Heart right ventricle (tissue), 16 donors: ENCODE measurements around the gene HEATR5B. TPM values are rescaled to one million over a fixed set of nuclear protein-coding genes. Genes with fewer than 3 reads are reported as not detected.

Source experiments
- ATAC-seq, 8 donors: fragments of 200-7000 bp; cut with Tn5 transposase; one replicate each; pipeline ENCODE4 v1.9.1; 2020; ENCODE audit warnings: mild to moderate bottlenecking in 8 of 8, moderate library complexity in 8 of 8, moderate number of reproducible peaks in 1 of 8
- DNase-seq, 2 donors: peaks; one replicate each; pipeline ENCODE4 v3.0.0-alpha.2; 2020
- H3K27ac ChIP-seq, 10 donors: fragments of 200-600 bp; sonication (generic) in 2 of 10; one replicate each; pipeline versions ENCODE4 v1.5.0 to v1.8.0; 2020 to 2022; ENCODE audit warnings: mild to moderate bottlenecking in 3 of 10
- H3K27me3 ChIP-seq, 7 donors: fragments of 200-600 bp; one replicate each; pipeline ENCODE4 v1.8.0; 2021 to 2022; ENCODE audit warnings: mild to moderate bottlenecking in 2 of 7
- H3K36me3 ChIP-seq, 9 donors: fragments of 200-600 bp; sonication (generic) in 1 of 9; one replicate each; pipeline versions ENCODE4 v1.5.0 to v1.8.0; 2020 to 2022; ENCODE audit warnings: mild to moderate bottlenecking in 2 of 9
- H3K4me1 ChIP-seq, 9 donors: fragments of 200-600 bp; sonication (generic) in 1 of 9; one replicate each; pipeline versions ENCODE4 v1.5.0 to v1.8.0; 2020 to 2022; ENCODE audit warnings: mild to moderate bottlenecking in 4 of 9
- H3K4me3 ChIP-seq, 10 donors: fragments of 200-600 bp; sonication (generic) in 2 of 10; one replicate each; pipeline versions ENCODE4 v1.5.0 to v1.8.0; 2020 to 2022; ENCODE audit warnings: mild to moderate bottlenecking in 7 of 10, moderate library complexity in 2 of 10
- H3K9me3 ChIP-seq, 11 donors: fragments of 200-600 bp in 10 of 11; sonication (generic) in 2 of 11; one replicate each; pipeline versions ENCODE4 v1.5.0 to v1.8.0; 2013 to 2022; ENCODE audit warnings: mild to moderate bottlenecking in 2 of 11, control low read depth in 1 of 11, moderate library complexity in 1 of 11
- CTCF ChIP-seq, 9 donors: fragments of 200-600 bp; sonication (generic) in 2 of 9; IDR thresholded peaks; one replicate each; pipeline versions ENCODE4 v1.5.0 to v1.8.0; 2021 to 2022; ENCODE audit warnings: antibody characterized with exemption in 9 of 9, mild to moderate bottlenecking in 5 of 9, moderate library complexity in 1 of 9
- WGBS, 2 donors: extraction: QIAGEN DNeasy Blood & Tissue Kit; methylation state at CpG; one replicate each; pipeline ENCODE4 v1.1.7; 2013; ENCODE audit warnings: inconsistent platforms in 1 of 2; 5-methylcytosine and 5-hydroxymethylcytosine counted together
- intact Hi-C, 10 donors: fragments of 100-400 bp; cut with DNase I; formaldehyde crosslinking; loops; one replicate each; pipeline versions ENCODE4 v1.11.1 to v1.14.2; 2022
- polyA plus RNA-seq, 2 donors: library from polyadenylated mRNA; stranded (reverse); fragments of 200-250 nt; gene quantifications; one replicate each; pipeline ENCODE4 v1.2.3, GENCODE V29; 2013
- total RNA-seq, 10 donors: library from RNA; stranded (reverse); fragmentation: NEBNext Ultra II Directional in 3 of 10; extraction: Animal tissue kit (Norgen Biotek cat#: 25700) in 3 of 10; gene quantifications; one replicate each; pipeline versions ENCODE4 v1.2.1 to v1.2.4, GENCODE V29; 2021 to 2023
- donor health status: Arrhythmogenic right ventricular cardiomyopathy.
- donor health status: ischemic (EF 13 %, LVEDD 7.1; RV severe dilation, severe dysfunction).
- donor health status: healthy with polysubstance abuse.
- donor health status: DM: no; HTN: yes; CAD: no.
- donor health status: DM: no; HTN: no; CAD: no.
- donor health status: ischemic (EF 25% LVEDD 6.9; RV normal size, moderate dysfunction).
- donor health status: ischemic (EF 25% LVEDD 5.7; RV mildly dilated, moderate dysfunction).
- donor health status: healthy.
- donor health status: DM: yes; HTN: yes; CAD: no.
- donor health status: Ischemic cardiomyopathy.
- donor health status: ischemic (EF 35%, LVEDD 5.7; RV mildly dilated, moderate dysfunction).
- donor health status: nonischemic (EF 11% LVEDD 7.7; RV severe dilation, severe dysfunction).
- donor health status: DM: yes; HTN: yes; CAD: no.
- donor health status: PGD.
- donor health status: ischemic (EF 29% LVEDD 5.4; RV normal size, mild dysfunction).
- donor health status: nonischemic (EF 23%, LVEDD 6.1; RV moderate dilation, normal function).

HEATR5B gene
- total and polyA plus RNA-seq, 12 donors, result 3.7 to 27.4 (median 17.4) TPM

GRCh38 chr2:37117566-37117965 is 33.4 kb upstream of the HEATR5B start:
- peaks cover 0 to 100% (median 21%) of the 10 kb centered on the region in 9 donors for H3K36me3 ChIP-seq
- ATAC-seq (no peak), DNase-seq (no peak)
- H3K27ac ChIP-seq, result no peak overlapping the region
- WGBS, 2 donors, result 94 to 100% methylated on average over 1 of the region's 1 CpG
- no peaks in the 10 kb centered on the region for H3K9me3 ChIP-seq
- H3K4me3 ChIP-seq, result no peak overlapping the region
- TF ChIP-seq CTCF (IDR thresholded peaks at IDR 0.05), result no peak
- H3K27me3 ChIP-seq, result no peaks in the 10 kb centered on the region
- intact Hi-C loops, result no loop called here
- H3K4me1 ChIP-seq, result no peaks in the 10 kb centered on the region

GRCh38 chr2:37111958-37112357 is 27.8 kb upstream of the HEATR5B start:
- Histone ChIP-seq H3K4me3 (no peak overlapping the region), H3K9me3 (no peaks in the 10 kb centered on the region), H3K27ac (no peak overlapping the region), H3K36me3 (peaks cover 0 to 100% (median 32%) of the 10 kb centered on the region in 9 donors), H3K4me1 (no peaks in the 10 kb centered on the region), H3K27me3 (no peaks in the 10 kb centered on the region)
- DNase-seq (no peak), ATAC-seq (no peak)
- TF ChIP-seq CTCF (IDR thresholded peaks at IDR 0.05), result no peak
- intact Hi-C loops, result no loop called here
- 63 to 98% methylated on average over 2 of the region's 2 CpGs for WGBS, 2 donors

- no peak for TF ChIP-seq CTCF (IDR thresholded peaks at IDR 0.05)
- Histone ChIP-seq H3K9me3 (no peaks in the 10 kb centered on the region), H3K36me3 (peaks cover 0 to 100% (median 46%) of the 10 kb centered on the region in 9 donors), H3K27ac (no peak overlapping the region), H3K27me3 (no peaks in the 10 kb centered on the region), H3K4me1 (no peaks in the 10 kb centered on the region), H3K4me3 (no peak overlapping the region)
- 95 to 96% methylated on average over 4 of the region's 4 CpGs for WGBS, 2 donors
- DNase-seq, result no peak
- intact Hi-C loops, result no loop called here
- ATAC-seq, result no peak
Observed at GRCh38 chr2:37110306-37111212, 26.4 kb upstream of the HEATR5B start.

GRCh38 chr2:37109523-37109922 is 25.4 kb upstream of the HEATR5B start:
- TF ChIP-seq CTCF (IDR thresholded peaks at IDR 0.05), result no peak
- intact Hi-C loops, result no loop called here
- Histone ChIP-seq H3K36me3 (peaks cover 0 to 100% (median 48%) of the 10 kb centered on the region in 9 donors), H3K4me1 (no peaks in the 10 kb centered on the region), H3K4me3 (no peak overlapping the region), H3K27me3 (no peaks in the 10 kb centered on the region), H3K27ac (no peak overlapping the region), H3K9me3 (no peaks in the 10 kb centered on the region)
- no peak for DNase-seq
- 95 to 98% methylated on average over 4 of the region's 4 CpGs for WGBS, 2 donors
- no peak for ATAC-seq
